KBM-7 (cell line): Measurements from ENCODE around the gene CCDC93.
A peak's percentile ranks its signal among the peaks of the same experiment; 100 is the strongest.
"Not testable (repeated sequence)": the region's sequence is repeated elsewhere in the genome, so short reads cannot be mapped to it uniquely, and the experiment has no call there.

Source experiments
- DNase-seq: peaks from one replicate; pipeline ENCODE4 v3.0.0-alpha.2; 2015
- in situ Hi-C: fragments of 300-500 bp; cut with MboI; formaldehyde crosslinking; loops from 2 replicates; pipeline ENCODE4 v1.14.3; 2020; ENCODE audit warnings: low sequenced_read_pairs, low pct_unique_long_range_greater_than_20kb, mixed read lengths

CCDC93 gene

DNA sequence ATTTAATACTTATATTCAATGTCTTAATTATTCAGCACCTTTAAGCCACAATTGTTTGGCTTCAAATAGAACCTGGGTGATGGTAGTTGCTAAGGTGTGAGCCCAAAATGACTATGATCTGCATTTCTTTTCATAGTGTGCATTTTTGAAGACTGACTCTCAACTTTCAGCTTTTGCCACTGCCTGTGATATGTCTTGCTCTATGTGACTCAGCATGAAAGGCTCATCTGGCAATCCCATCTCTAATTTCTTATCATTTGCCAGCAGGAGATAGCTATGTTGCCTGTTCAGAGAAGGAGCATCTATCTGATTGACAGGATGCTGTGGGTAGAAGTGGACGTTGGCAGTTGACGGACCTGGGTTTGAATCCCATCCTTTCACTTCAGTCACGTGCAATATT is 34.5 kb upstream of the CCDC93 start:
- in situ Hi-C loops, result loop anchor here (25.0 kb wide), 1 partner anchor 814 kb away; no protein-coding TSS in a partner anchor

GRCh38 chr2:118047380-118047826 is 33.5 kb upstream of the CCDC93 start:
- no peak for DNase-seq
- in situ Hi-C loops, result loop anchor here (25.0 kb wide), 1 partner anchor 815 kb away; no protein-coding TSS in a partner anchor

More for the DNA sequence above, 34.5 kb upstream of the CCDC93 start:
- DNase-seq, result no peak

DNA sequence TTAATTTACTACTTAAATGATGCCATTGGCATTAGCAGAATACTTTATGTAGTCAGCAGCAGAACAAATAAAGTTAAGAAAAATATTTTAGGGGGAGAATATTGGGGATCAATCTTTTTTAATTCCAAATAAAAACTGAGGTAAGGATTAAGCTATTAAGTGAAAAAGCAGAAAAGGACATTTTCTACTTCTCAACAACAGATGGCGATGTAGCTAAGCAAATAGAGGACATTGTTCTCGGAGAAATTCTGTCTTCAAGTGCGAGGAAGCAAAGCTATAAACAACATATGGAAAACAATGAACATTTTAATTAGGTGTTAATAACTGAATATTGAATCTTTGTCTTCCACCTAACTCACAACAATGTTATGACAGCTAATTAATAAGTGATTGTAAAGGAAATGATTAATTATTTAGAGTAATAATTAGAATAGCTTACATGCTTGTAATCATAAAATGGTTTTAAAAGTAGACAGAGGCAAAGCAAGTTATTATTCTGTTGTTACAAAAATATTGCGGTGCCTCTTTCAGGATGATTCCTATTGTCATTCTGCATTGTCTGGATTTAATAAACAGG is 32.9 kb upstream of the CCDC93 start:
- in situ Hi-C loops, result loop anchor here (25.0 kb wide), 1 partner anchor 816 kb away; no protein-coding TSS in a partner anchor
- peak; percentile 29 for DNase-seq

DNA sequence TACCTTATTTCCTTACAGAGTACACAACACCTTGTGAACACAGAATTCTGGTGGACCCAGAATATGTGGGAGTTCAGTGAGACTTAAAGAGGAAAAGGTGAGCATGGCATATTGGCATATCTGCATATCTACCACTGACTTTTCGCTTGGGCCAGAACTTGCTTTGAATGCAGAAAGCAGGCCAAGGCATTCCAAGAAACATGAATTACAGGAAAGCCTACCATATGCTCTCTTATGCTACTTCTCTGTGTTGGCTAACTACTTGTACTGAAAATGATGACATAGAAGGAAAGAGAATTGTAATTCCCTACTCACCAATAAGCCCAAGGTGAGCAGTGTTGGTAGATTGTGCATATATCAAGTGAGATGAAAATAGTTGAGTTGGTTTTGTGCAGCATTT is 31.4 kb upstream of the CCDC93 start:
- DNase-seq, result no peak
- in situ Hi-C loops, result loop anchor here (25.0 kb wide), 1 partner anchor 817 kb away; no protein-coding TSS in a partner anchor

GRCh38 chr2:118044854-118045253 is 31.0 kb upstream of the CCDC93 start:
- in situ Hi-C loops, result loop anchor here (25.0 kb wide), 1 partner anchor 817 kb away; no protein-coding TSS in a partner anchor
- DNase-seq, result no peak

DNA sequence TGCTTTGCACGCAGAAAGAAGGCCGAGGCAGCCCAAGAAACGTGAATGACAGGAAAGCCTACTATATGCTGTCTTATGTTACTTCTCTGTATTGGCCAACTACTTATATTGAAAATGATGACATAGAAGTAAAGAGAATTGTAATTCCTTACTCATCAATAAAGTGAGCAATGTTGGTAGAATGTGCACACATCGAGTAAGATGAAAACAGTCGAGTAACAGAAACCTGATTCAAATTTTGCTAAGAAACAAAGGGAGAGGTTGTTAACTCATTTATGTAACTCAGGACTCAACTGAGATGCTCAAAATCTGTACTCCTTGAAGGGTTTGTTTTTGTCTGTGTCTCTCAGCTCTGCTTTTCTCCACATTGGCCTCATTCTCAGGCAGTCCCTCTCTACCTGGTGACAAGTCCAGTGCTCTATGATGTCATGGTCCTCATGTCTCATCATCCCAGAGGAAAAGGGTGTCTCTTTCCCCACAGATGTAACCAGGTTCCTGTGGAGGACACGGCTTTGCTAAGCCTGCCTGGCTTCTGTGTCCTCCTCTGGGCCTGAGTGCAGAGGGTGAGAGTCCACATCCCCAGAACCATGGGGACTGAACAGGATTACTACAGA is 30.3 kb upstream of the CCDC93 start:
- DNase-seq, result no peak
- in situ Hi-C loops, result loop anchor here (25.0 kb wide), 1 partner anchor 818 kb away; no protein-coding TSS in a partner anchor

- DNase-seq, result no peak
- in situ Hi-C loops, result loop anchor here (25.0 kb wide), 1 partner anchor 821 kb away; no protein-coding TSS in a partner anchor
Observed at GRCh38 chr2:118040891-118041290, 27.0 kb upstream of the CCDC93 start.

DNA sequence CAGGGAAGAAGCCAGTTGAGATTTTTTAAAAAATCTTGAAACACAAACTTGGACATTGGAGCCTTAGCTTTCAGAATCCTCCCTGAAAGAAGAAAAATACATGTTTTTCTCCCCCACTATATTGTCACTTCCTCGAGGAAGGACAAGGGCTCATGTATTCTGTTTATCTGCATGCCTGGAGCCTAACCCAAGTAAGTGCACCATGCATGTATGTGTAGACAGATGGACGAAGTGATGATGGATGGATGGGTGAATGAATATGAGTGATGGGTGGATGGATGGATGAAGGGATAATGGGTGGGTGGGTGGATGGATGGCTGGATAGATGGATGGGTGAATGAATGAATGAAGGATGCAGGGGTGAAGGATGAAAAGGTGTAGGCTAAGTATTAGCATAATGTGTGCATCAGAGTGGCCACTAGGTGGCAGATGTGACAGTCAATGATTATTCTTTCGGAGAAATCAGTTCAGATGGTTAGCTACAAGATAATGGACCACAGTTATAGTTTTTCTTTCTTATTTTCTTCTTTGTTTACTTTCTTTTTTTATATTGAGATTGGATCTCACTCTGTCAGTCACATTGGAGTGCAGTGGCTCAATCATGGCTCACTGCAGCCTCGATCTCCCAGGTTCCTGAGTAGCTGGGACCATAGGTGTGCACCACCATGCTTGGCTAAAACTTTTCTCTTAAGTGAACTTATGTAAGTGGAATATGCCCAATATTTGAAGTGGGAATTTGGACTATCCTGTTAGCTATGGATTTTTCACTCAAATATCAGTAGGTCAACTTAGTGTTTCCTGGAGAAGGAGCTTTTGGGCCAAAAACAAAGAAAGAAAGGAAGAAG is 18.5 kb upstream of the CCDC93 start:
- in situ Hi-C loops, result loop anchor here (25.0 kb wide), 1 partner anchor 830 kb away; no protein-coding TSS in a partner anchor
- peak; percentile 38 for DNase-seq

- in situ Hi-C loops, result loop anchor here (25.0 kb wide), 1 partner anchor 831 kb away; no protein-coding TSS in a partner anchor
- no peak for DNase-seq
Observed at GRCh38 chr2:118031566-118031965, 17.7 kb upstream of the CCDC93 start.

GRCh38 chr2:118029025-118029424 is 15.2 kb upstream of the CCDC93 start:
- in situ Hi-C loops, result loop anchor here (25.0 kb wide), 1 partner anchor 833 kb away; no protein-coding TSS in a partner anchor
- no peak for DNase-seq

DNA sequence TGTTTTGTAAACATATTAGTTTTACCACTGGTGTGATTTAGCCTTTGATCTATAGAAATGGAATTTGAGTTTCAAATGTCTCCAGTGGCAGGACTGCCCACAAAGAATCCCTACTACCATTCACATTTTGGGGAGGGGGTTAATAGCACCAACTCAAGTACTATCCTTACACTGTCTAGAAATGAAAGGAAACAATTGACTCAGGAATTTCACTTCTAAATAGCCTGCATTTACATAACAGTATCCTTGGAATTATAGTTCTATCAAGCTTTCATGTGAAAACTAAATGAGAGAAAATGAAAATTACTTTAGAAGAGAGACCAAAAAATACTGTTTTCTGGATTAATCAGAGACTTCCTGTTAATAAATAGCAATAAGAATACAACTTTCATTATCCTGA is 7.5 kb upstream of the CCDC93 start:
- in situ Hi-C loops, result no loop called here
- no peak for DNase-seq

- in situ Hi-C loops, result no loop called here
Observed at GRCh38 chr2:118019821-118020220, 6.0 kb upstream of the CCDC93 start.

GRCh38 chr2:118016911-118017310 is 3.0 kb upstream of the CCDC93 start:
- DNase-seq, result no peak
- in situ Hi-C loops, result no loop called here

More at GRCh38 chr2:118019821-118020220, 6.0 kb upstream of the CCDC93 start:
- DNase-seq, result no peak

DNA sequence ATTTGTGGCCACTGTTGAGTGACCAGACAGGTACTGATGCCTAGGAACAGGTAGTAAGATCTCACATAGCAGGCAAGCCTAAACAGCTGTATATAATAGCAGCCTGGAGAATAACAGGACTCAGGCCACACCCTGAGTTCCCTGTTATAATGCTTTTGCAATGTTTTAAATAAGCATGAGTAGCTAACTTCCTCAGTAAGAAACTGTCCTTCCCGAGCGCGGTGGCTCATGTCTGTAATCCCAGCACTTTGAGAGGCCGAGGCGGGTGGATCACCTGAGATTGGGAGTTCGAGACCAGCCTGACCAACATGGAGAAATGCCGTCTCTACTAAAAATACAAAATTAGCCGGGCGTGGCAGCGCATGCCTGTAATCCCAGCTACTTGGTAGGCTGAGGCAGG is 1.9 kb upstream of the CCDC93 start:
- DNase-seq, in situ Hi-C loops: not testable (repeated sequence)

DNA sequence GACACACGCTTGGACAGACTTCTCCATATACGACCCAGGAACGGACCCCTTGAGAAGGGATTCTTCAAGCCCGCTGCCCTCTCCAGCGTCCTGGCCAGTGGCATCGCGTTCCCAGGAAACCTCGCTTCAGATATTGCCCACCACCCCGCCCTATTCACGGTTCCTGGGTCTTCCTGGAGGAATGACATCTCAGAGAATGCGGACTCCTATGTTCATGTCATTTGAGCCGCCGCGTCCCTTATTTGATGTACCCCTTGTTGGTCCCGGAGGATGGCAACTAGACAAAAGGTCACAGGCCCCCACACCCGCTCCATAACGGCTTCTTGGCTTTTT is 588 bp upstream of the CCDC93 start:
- no peak for DNase-seq
- in situ Hi-C loops, result no loop called here

- peak; percentile 39 for DNase-seq
- in situ Hi-C loops, result no loop called here
Observed at GRCh38 chr2:118013221-118013723, 598 bp downstream of the CCDC93 start.

DNA sequence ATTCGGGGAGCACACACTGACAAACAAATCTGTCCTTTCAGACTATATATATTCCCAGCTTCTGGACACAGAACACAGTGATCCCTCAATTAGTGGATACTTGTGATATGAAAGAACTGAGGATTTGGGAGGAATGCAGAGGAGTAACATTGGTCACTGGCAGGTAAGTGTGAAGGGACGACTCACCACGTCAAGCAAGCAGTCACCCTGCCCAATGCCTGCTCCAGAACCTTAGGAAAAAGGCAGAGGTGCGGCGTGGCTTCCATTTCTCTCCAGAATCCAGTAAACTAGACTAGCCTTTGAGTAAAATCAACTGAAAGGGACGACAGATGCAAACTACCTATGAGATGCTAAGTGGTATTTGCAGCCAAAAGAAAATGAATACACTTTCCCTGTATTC is 1.1 kb downstream of the CCDC93 start:
- no peak for DNase-seq
- in situ Hi-C loops, result no loop called here

DNA sequence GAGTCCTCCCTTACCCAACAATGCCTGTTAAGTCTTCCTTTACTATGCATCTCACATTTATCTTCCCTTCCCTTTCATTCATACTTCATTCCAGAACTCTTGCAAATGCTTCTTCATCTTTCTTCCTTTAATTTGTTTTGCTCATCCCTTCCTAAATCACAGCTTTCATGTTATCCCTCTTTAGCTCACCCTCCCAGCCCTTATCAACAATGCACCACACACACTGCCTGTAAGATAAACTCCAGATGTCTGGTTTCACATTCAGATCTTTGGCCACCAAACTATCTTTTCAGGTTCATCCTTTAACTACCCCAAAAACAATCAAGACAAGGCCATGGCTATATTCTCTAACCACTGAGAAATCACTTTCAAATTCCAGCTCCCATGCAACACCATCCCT is 3.4 kb downstream of the CCDC93 start:
- in situ Hi-C loops, result no loop called here
- no peak for DNase-seq

DNA sequence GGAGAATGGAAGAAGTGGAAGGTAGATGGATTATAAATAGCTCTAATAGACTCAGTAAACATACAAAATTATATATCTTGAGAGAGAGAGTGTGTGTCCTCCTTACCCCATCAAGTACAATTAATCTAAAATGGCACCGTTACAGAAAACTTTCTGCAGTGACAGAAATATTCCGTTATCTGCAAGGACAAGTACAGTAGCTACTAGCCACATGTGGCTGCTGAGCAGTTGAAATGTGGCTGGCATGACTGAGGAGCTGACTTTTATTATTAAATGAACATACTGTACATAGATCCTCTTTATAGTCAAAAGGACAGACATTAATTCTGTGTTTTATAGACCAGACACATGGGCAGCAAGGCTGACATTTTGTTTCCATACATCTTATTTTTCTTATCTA is 7.0 kb downstream of the CCDC93 start:
- in situ Hi-C loops, result no loop called here
- DNase-seq, result no peak
